IPS-20b (cell line): ENCODE results near the gene ILDR2.

Experiments used
- H3K27ac ChIP-seq: one replicate; pipeline ENCODE4 v1.5.1; 2013; ENCODE audit warnings: low read length
- H3K27me3 ChIP-seq: 2 replicates; pipeline ENCODE4 v1.6.1; 2013; ENCODE audit warnings: mild to moderate bottlenecking, low read length, inconsistent platforms; ENCODE audit not compliant: insufficient read depth
- H3K36me3 ChIP-seq: 2 replicates; pipeline ENCODE4 v1.6.1; 2013; ENCODE audit warnings: low read depth, mild to moderate bottlenecking, inconsistent platforms, low read length, moderate library complexity; ENCODE audit not compliant: insufficient read depth
- H3K4me1 ChIP-seq: 2 replicates; pipeline ENCODE4 v1.6.1; 2013; ENCODE audit warnings: mild to moderate bottlenecking, control low read depth, inconsistent platforms, low read length, moderate library complexity; ENCODE audit not compliant: insufficient read depth
- H3K4me3 ChIP-seq: 2 replicates; pipeline ENCODE4 v1.5.1; 2013; ENCODE audit warnings: mild to moderate bottlenecking, low read length, inconsistent platforms
- H3K9ac ChIP-seq: 2 replicates; pipeline ENCODE4 v1.6.1; 2013; ENCODE audit warnings: low read depth, mild to moderate bottlenecking, inconsistent platforms, low read length, moderate library complexity
- H3K9me3 ChIP-seq: 2 replicates; pipeline ENCODE4 v1.6.1; 2013; ENCODE audit warnings: mild to moderate bottlenecking, low read depth, low read length, inconsistent platforms; ENCODE audit not compliant: insufficient read depth

Gene ILDR2

GRCh38 chr1:166918088-166918955 lies 57.0 kb downstream of the ILDR2 start:
- no peaks in the 10 kb centered on the region for H3K9me3 ChIP-seq
- no peaks in the 10 kb centered on the region for H3K36me3 ChIP-seq
- H3K27me3 ChIP-seq = peaks cover 64% of the 10 kb centered on the region
- no peak overlapping the region for H3K27ac ChIP-seq
- H3K4me1 ChIP-seq = peaks cover 3% of the 10 kb centered on the region; the same call in 1 of the 2 replicates
- no peak overlapping the region for H3K4me3 ChIP-seq
- H3K9ac ChIP-seq = no peak overlapping the region

GRCh38 chr1:166915941-166916340 lies 59.4 kb downstream of the ILDR2 start:
- no peaks in the 10 kb centered on the region for H3K36me3 ChIP-seq
- no peak overlapping the region for H3K9ac ChIP-seq
- no peak overlapping the region for H3K27ac ChIP-seq
- H3K27me3 ChIP-seq = peaks cover 41% of the 10 kb centered on the region
- H3K4me3 ChIP-seq = no peak overlapping the region
- H3K9me3 ChIP-seq = peaks cover 11% of the 10 kb centered on the region; the same call in 1 of the 2 replicates
- peaks cover 3% of the 10 kb centered on the region; the same call in 1 of the 2 replicates for H3K4me1 ChIP-seq

- H3K27ac ChIP-seq = no peak overlapping the region
- H3K27me3 ChIP-seq = peaks cover 32% of the 10 kb centered on the region
- no peak overlapping the region for H3K4me3 ChIP-seq
- H3K4me1 ChIP-seq = peaks cover 3% of the 10 kb centered on the region; the same call in 1 of the 2 replicates
- H3K9me3 ChIP-seq = peaks cover 13% of the 10 kb centered on the region; the same call in 1 of the 2 replicates
- no peak overlapping the region for H3K9ac ChIP-seq
- H3K36me3 ChIP-seq = no peaks in the 10 kb centered on the region
These were observed 60.3 kb downstream of the ILDR2 start for GRCh38 chr1:166915042-166915441.

GRCh38 chr1:166914111-166914510 lies 61.2 kb downstream of the ILDR2 start:
- Histone ChIP-seq H3K9ac (no peak overlapping the region), H3K4me3 (no peak overlapping the region), H3K27ac (no peak overlapping the region), H3K36me3 (no peaks in the 10 kb centered on the region), H3K4me1 (peaks cover 3% of the 10 kb centered on the region; the same call in 1 of the 2 replicates), H3K9me3 (peaks cover 13% of the 10 kb centered on the region; the same call in 1 of the 2 replicates), H3K27me3 (peaks cover 22% of the 10 kb centered on the region)

- H3K4me1 ChIP-seq = 0 out of 2 replicates have a peak, but pooled peaks cover 3% of the 10 kb centered on the region
- no peak overlapping the region for H3K9ac ChIP-seq
- H3K9me3 ChIP-seq = peaks cover 13% of the 10 kb centered on the region; the same call in 1 of the 2 replicates
- no peak overlapping the region for H3K4me3 ChIP-seq
- no peaks in the 10 kb centered on the region for H3K36me3 ChIP-seq
- no peak overlapping the region for H3K27ac ChIP-seq
- H3K27me3 ChIP-seq = no peaks in the 10 kb centered on the region
These were observed 63.7 kb downstream of the ILDR2 start for GRCh38 chr1:166911624-166912023.

- H3K36me3 ChIP-seq = no peaks in the 10 kb centered on the region
- no peak overlapping the region for H3K4me3 ChIP-seq
- H3K27me3 ChIP-seq = no peaks in the 10 kb centered on the region
- H3K4me1 ChIP-seq = no peaks in the 10 kb centered on the region
- no peak overlapping the region for H3K27ac ChIP-seq
- H3K9me3 ChIP-seq = peaks cover 13% of the 10 kb centered on the region; the same call in 1 of the 2 replicates
- no peak overlapping the region for H3K9ac ChIP-seq
These were observed 64.8 kb downstream of the ILDR2 start for GRCh38 chr1:166910396-166910994.

- no peaks in the 10 kb centered on the region for H3K4me1 ChIP-seq
- H3K27ac ChIP-seq = no peak overlapping the region
- no peak overlapping the region for H3K9ac ChIP-seq
- peaks cover 13% of the 10 kb centered on the region; the same call in 1 of the 2 replicates for H3K9me3 ChIP-seq
- H3K27me3 ChIP-seq = no peaks in the 10 kb centered on the region
- H3K4me3 ChIP-seq = no peak overlapping the region
- H3K36me3 ChIP-seq = no peaks in the 10 kb centered on the region
These were observed 66.4 kb downstream of the ILDR2 start for GRCh38 chr1:166908942-166909341.

- H3K27ac ChIP-seq = no peak overlapping the region
These were observed 67.6 kb downstream of the ILDR2 start for GRCh38 chr1:166907763-166908162.

GRCh38 chr1:166907051-166907450 lies 68.3 kb downstream of the ILDR2 start:
- Histone ChIP-seq H3K9ac (no peak overlapping the region), H3K27ac (no peak overlapping the region), H3K4me1 (no peaks in the 10 kb centered on the region), H3K9me3 (peaks cover 11% of the 10 kb centered on the region; the same call in 1 of the 2 replicates), H3K27me3 (no peaks in the 10 kb centered on the region), H3K4me3 (no peak overlapping the region), H3K36me3 (no peaks in the 10 kb centered on the region)

More at GRCh38 chr1:166907763-166908162, 67.6 kb downstream of the ILDR2 start:
- no peak overlapping the region for H3K4me3 ChIP-seq
- H3K9ac ChIP-seq = no peak overlapping the region
- no peaks in the 10 kb centered on the region for H3K36me3 ChIP-seq
- H3K4me1 ChIP-seq = no peaks in the 10 kb centered on the region
- H3K9me3 ChIP-seq = peaks cover 13% of the 10 kb centered on the region; the same call in 1 of the 2 replicates
- no peaks in the 10 kb centered on the region for H3K27me3 ChIP-seq

- H3K4me3 ChIP-seq = no peak overlapping the region
- no peak overlapping the region for H3K27ac ChIP-seq
- H3K9ac ChIP-seq = no peak overlapping the region
- H3K27me3 ChIP-seq = no peaks in the 10 kb centered on the region
- peaks cover 7% of the 10 kb centered on the region; the same call in 1 of the 2 replicates for H3K9me3 ChIP-seq
- no peaks in the 10 kb centered on the region for H3K36me3 ChIP-seq
- no peaks in the 10 kb centered on the region for H3K4me1 ChIP-seq
These were observed 68.7 kb downstream of the ILDR2 start for GRCh38 chr1:166906647-166907046.

GRCh38 chr1:166905900-166906299 lies 69.4 kb downstream of the ILDR2 start:
- no peaks in the 10 kb centered on the region for H3K27me3 ChIP-seq
- peaks cover 1% of the 10 kb centered on the region; the same call in 1 of the 2 replicates for H3K9me3 ChIP-seq
- H3K4me1 ChIP-seq = no peaks in the 10 kb centered on the region
- no peak overlapping the region for H3K9ac ChIP-seq
- H3K4me3 ChIP-seq = no peak overlapping the region
- no peak overlapping the region for H3K27ac ChIP-seq
- no peaks in the 10 kb centered on the region for H3K36me3 ChIP-seq
